Measurements from ENCODE around the gene XXYLT1. TPM values are rescaled to one million over a fixed set of nuclear protein-coding genes. Genes with fewer than 3 reads are reported as not detected.

Gene XXYLT1
- total RNA-seq, 4 donors from 2014 or later: 9.6 to 17.7 (median 13.2) TPM

DNA sequence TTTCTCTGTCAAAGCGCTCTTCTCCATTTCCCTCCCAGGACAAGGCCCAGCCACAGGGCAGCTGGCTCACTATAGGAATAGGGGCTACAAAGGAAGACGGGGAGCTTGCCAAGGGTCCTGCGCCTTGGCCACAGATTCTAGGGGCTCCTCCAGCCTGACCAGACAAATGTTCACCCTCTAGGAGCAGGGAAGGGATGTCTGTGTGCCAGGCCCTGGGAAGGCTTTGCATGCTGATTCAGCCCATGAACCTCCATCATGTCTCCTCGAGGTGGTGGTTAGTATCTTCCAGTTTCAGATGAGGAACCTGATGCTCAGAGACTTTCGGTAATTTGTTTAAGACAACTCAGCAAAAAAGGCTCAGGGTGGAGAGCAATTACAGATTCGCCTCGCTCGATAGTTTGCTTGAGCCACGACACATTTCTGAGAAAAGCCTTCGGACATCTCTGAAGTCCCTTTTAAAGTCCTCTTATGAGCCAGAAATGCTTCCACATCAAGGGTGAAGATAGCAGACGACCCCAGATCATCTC is 110.0 kb downstream of the XXYLT1 start:
- Histone ChIP-seq H3K27ac (peak overlapping the region in 3 of 4 donors; percentile 38 to 64 (median 60)), H3K9me3 (no peaks in the 10 kb centered on the region), H3K4me1 (peaks cover 0 to 15% (median 6%) of the 10 kb centered on the region in 4 donors), H3K36me3 (no peaks in the 10 kb centered on the region), H3K4me3 (no peak overlapping the region), H3K27me3 (no peaks in the 10 kb centered on the region)
- TF ChIP-seq EP300 (IDR thresholded peaks at IDR 0.05) (no peak), POLR2A (IDR thresholded peaks at IDR 0.05) (no peak)
- TF ChIP-seq, protein P1, sequence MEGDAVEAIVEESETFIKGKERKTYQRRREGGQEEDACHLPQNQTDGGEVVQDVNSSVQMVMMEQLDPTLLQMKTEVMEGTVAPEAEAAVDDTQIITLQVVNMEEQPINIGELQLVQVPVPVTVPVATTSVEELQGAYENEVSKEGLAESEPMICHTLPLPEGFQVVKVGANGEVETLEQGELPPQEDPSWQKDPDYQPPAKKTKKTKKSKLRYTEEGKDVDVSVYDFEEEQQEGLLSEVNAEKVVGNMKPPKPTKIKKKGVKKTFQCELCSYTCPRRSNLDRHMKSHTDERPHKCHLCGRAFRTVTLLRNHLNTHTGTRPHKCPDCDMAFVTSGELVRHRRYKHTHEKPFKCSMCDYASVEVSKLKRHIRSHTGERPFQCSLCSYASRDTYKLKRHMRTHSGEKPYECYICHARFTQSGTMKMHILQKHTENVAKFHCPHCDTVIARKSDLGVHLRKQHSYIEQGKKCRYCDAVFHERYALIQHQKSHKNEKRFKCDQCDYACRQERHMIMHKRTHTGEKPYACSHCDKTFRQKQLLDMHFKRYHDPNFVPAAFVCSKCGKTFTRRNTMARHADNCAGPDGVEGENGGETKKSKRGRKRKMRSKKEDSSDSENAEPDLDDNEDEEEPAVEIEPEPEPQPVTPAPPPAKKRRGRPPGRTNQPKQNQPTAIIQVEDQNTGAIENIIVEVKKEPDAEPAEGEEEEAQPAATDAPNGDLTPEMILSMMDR (IDR thresholded peaks at IDR 0.05): no peak
- WGBS, 2 donors: 93 to 94% methylated on average over 11 of the region's 11 CpGs
- DNase-seq (ENCODE audit: low spot score in 2 of 2): no peak

GRCh38 chr3:195160257-195160898 is 110.6 kb downstream of the XXYLT1 start:
- 67 to 75% methylated on average over 14 of the region's 14 CpGs for WGBS, 2 donors
- H3K9me3 ChIP-seq: no peaks in the 10 kb centered on the region
- peaks cover 0 to 21% (median 9%) of the 10 kb centered on the region in 4 donors for H3K4me1 ChIP-seq
- DNase-seq (ENCODE audit: low spot score in 2 of 2): no peak
- no peaks in the 10 kb centered on the region for H3K27me3 ChIP-seq
- no peak overlapping the region for H3K4me3 ChIP-seq
- no peaks in the 10 kb centered on the region for H3K36me3 ChIP-seq
- TF ChIP-seq, protein P1 (IDR thresholded peaks at IDR 0.05): no peak
- peak in 1 of 2 donors; percentile 45 for TF ChIP-seq EP300 (IDR thresholded peaks at IDR 0.05)
- peak overlapping the region in 3 of 4 donors; percentile 38 to 64 (median 60) for H3K27ac ChIP-seq

- no peak for DNase-seq (ENCODE audit: low spot score in 2 of 2)
- Histone ChIP-seq H3K27me3 (no peaks in the 10 kb centered on the region), H3K4me1 (peaks cover 0 to 27% (median 11%) of the 10 kb centered on the region in 4 donors), H3K36me3 (no peaks in the 10 kb centered on the region), H3K27ac (no peak overlapping the region), H3K4me3 (no peak overlapping the region), H3K9me3 (no peaks in the 10 kb centered on the region)
- WGBS, 2 donors: 70 to 76% methylated on average over 6 of the region's 6 CpGs
- TF ChIP-seq POLR2A (IDR thresholded peaks at IDR 0.05) (no peak), EP300 (IDR thresholded peaks at IDR 0.05) (no peak)
- TF ChIP-seq, protein P1 (IDR thresholded peaks at IDR 0.05): no peak
These were observed 111.2 kb downstream of the XXYLT1 start for GRCh38 chr3:195159814-195160165.

- no peak for DNase-seq (ENCODE audit: low spot score in 2 of 2)
- Histone ChIP-seq H3K4me3 (no peak overlapping the region), H3K9me3 (no peaks in the 10 kb centered on the region), H3K27ac (no peak overlapping the region), H3K36me3 (no peaks in the 10 kb centered on the region), H3K4me1 (peaks cover 0 to 32% (median 14%) of the 10 kb centered on the region in 4 donors), H3K27me3 (no peaks in the 10 kb centered on the region)
- 86 to 92% methylated on average over 9 to 10 of the region's 10 CpGs for WGBS, 2 donors
- TF ChIP-seq EP300 (IDR thresholded peaks at IDR 0.05) (no peak), POLR2A (IDR thresholded peaks at IDR 0.05) (no peak)
- TF ChIP-seq, protein P1 (IDR thresholded peaks at IDR 0.05): no peak
These were observed 111.7 kb downstream of the XXYLT1 start for GRCh38 chr3:195159117-195159813.

Measured in tibial nerve (tissue), 4 donors.